NT2/D1 (cell line): ENCODE results near the gene TMEM217.

ENCODE experiments used
- DNase-seq: peaks from one replicate; pipeline ENCODE4 v3.0.0-alpha.2; 2011; ENCODE audit warnings: low read depth, low spot score
- H3K27me3 ChIP-seq: 2 replicates; pipeline ENCODE4 v1.6.0; 2011; ENCODE audit warnings: mild to moderate bottlenecking; ENCODE audit not compliant: insufficient read length, insufficient read depth
- H3K36me3 ChIP-seq: 2 replicates; pipeline ENCODE4 v1.6.1; 2011; ENCODE audit warnings: mild to moderate bottlenecking, low read length, mixed read lengths; ENCODE audit not compliant: insufficient read depth, insufficient read length
- H3K4me1 ChIP-seq: 2 replicates; pipeline ENCODE4 v1.5.1; 2011; ENCODE audit not compliant: insufficient read depth, insufficient read length
- H3K4me3 ChIP-seq: 2 replicates; pipeline ENCODE4 v1.5.1; 2011; ENCODE audit warnings: low read depth; ENCODE audit not compliant: insufficient read length
- H3K9ac ChIP-seq: 2 replicates; pipeline ENCODE4 v1.6.0; 2011; ENCODE audit warnings: low read depth; ENCODE audit not compliant: insufficient read length
- H3K9me3 ChIP-seq: 2 replicates; pipeline ENCODE4 v1.5.1; 2011; ENCODE audit warnings: mild to moderate bottlenecking, low read length; ENCODE audit not compliant: insufficient read depth
- SUZ12 ChIP-seq: IDR thresholded peaks from 2 replicates; pipeline ENCODE4 v1.6.1; 2011; ENCODE audit not compliant: insufficient read length, insufficient read depth; ENCODE audit errors: extremely low read depth
- YY1 ChIP-seq: IDR thresholded peaks from 2 replicates; pipeline ENCODE4 v1.6.1; 2011; ENCODE audit not compliant: insufficient read length, insufficient read depth
- ZNF274 ChIP-seq: IDR thresholded peaks from 2 replicates; pipeline ENCODE4 v1.6.1; 2011; ENCODE audit warnings: mild to moderate bottlenecking, low read depth, low read length

TMEM217 gene

DNA sequence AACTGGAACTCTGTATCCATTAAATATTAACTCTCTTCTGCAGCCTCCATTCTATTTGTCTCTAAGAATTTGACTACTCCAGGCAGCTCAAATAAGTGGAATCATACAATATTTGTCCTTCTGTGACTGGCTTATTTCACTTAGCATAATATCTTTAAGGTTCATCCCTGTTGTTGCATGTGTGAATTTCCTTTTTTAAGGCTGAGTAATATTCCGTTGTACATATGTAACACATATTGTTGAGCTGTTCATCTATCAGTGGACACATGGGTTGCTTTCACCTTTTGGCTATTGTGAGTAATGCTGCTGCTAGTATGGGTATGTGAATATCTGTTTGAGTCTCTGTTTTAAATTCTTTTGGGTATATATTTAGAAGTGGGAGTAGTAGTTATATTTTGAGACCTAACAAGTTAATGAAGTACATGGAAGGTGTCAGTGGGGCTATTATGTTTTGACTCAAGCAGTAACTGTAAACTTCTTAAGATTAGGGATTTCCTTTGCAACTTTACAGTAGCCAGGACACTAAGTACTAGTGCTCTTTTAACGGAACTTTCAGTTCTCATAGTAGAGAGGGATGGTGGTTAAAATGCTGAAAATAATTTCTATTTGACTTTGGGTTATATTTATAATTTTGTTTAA lies 29.7 kb upstream of the TMEM217 start:
- Histone ChIP-seq H3K9ac (no peak overlapping the region), H3K4me1 (no peaks in the 10 kb centered on the region), H3K9me3 (no peaks in the 10 kb centered on the region), H3K36me3 (peaks cover 54% of the 10 kb centered on the region), H3K27me3 (no peaks in the 10 kb centered on the region), H3K4me3 (no peak overlapping the region)
- TF ChIP-seq SUZ12 (no peak), YY1 (no peak), ZNF274 (no peak)
- DNase-seq = no peak

DNA sequence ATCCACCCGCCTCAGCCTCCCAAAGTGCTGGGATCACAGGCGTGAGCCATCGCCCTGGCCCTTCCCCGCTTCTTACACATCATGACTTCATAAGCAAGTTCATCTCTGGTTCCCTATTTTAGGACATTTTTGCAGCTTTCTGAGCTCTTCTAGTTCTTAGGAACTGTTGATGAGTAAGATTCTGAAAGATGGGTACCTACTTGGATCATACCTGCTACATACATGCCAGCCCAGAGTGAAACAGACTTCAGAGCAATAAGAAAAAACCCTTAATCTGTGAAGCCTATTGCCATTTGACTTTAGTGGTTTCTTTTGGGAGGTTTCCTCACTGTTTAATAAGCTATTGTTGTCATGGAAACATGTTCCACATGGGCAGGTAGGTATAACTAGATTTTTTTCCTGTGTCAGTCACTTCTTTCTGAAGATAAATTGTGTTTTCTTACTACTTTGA lies 27.9 kb upstream of the TMEM217 start:
- H3K4me1 ChIP-seq = no peaks in the 10 kb centered on the region
- DNase-seq = no peak
- H3K9me3 ChIP-seq = no peaks in the 10 kb centered on the region
- H3K4me3 ChIP-seq = no peak overlapping the region
- TF ChIP-seq SUZ12 (no peak), YY1 (no peak), ZNF274 (no peak)
- H3K36me3 ChIP-seq = peaks cover 47% of the 10 kb centered on the region
- no peak overlapping the region for H3K9ac ChIP-seq
- no peaks in the 10 kb centered on the region for H3K27me3 ChIP-seq

DNA sequence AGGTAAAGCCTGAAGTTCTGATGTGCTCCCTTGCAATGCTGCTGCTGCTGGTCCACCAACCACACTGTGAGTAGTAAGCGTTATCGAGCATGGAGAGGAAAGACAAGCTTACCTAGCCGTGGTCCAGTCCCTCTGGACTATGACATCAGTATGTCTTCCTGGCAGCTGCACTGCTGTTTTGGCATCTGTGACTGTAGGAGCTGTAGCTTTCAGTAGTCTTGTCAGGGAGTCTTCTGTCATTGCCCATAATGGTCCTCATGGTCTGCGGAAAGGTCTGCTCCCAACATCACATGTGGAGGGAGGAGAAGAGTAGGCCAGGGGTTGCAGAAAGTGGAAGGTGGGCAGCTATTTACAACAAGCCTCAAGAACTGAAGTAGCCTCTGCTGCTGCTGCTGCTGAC lies 26.8 kb upstream of the TMEM217 start:
- Histone ChIP-seq H3K4me1 (peaks cover 4% of the 10 kb centered on the region), H3K9me3 (no peaks in the 10 kb centered on the region), H3K27me3 (no peaks in the 10 kb centered on the region), H3K4me3 (no peak overlapping the region), H3K9ac (no peak overlapping the region), H3K36me3 (peaks cover 55% of the 10 kb centered on the region)
- TF ChIP-seq SUZ12 (no peak), YY1 (no peak), ZNF274 (no peak)
- no peak for DNase-seq

DNA sequence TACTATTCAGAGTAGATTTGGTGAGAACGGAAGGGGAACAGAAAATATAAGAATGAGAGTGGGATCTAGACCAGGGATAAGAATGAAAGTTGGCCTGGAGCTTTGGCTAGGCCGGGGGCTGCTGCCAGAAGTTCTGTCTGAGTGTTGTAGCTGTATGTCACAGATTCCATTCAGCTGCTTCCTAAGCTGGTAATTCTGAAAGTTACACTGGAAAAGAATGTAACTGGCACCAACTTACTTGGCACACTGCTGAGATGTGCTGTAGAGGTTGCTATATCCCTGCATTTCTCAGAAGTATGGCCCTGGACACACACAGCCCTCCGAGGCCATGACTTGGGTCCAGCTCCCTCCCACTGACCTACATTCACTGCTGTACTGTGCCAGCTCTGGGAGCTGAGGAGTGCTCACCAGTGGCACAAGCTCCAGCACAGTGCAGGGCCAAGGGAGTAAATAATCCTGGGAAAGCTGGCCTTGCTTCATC lies 25.8 kb upstream of the TMEM217 start:
- TF ChIP-seq SUZ12 (no peak), YY1 (no peak), ZNF274 (no peak)
- H3K4me1 ChIP-seq = peaks cover 4% of the 10 kb centered on the region
- no peak for DNase-seq
- H3K27me3 ChIP-seq = no peaks in the 10 kb centered on the region
- H3K36me3 ChIP-seq = peaks cover 65% of the 10 kb centered on the region
- no peaks in the 10 kb centered on the region for H3K9me3 ChIP-seq
- no peak overlapping the region for H3K4me3 ChIP-seq
- H3K9ac ChIP-seq = no peak overlapping the region

DNA sequence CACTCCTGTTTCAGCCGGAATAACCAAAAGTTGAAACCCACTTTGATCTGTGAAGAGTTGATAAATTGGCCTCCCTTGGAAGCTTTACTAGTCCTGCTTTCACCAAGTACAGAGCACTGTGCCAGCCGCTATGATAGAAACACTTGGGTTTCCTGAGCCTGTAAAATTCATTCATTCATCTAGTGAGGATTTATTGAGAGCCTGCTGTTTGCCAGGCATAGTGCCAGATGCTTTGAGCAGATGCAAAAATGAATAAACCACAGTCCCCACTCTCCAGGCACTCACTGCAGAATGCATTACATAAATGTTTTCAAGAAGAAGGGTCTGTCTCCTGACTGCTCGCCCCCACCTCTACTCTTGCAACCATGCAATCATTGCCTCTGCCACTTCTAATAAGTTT lies 25.3 kb upstream of the TMEM217 start:
- TF ChIP-seq SUZ12 = no peak
- no peak for TF ChIP-seq YY1
- TF ChIP-seq ZNF274 = no peak
- Histone ChIP-seq H3K27me3 (no peaks in the 10 kb centered on the region), H3K4me1 (peaks cover 4% of the 10 kb centered on the region), H3K9ac (no peak overlapping the region), H3K4me3 (no peak overlapping the region), H3K36me3 (peaks cover 65% of the 10 kb centered on the region), H3K9me3 (no peaks in the 10 kb centered on the region)
- no peak for DNase-seq

DNA sequence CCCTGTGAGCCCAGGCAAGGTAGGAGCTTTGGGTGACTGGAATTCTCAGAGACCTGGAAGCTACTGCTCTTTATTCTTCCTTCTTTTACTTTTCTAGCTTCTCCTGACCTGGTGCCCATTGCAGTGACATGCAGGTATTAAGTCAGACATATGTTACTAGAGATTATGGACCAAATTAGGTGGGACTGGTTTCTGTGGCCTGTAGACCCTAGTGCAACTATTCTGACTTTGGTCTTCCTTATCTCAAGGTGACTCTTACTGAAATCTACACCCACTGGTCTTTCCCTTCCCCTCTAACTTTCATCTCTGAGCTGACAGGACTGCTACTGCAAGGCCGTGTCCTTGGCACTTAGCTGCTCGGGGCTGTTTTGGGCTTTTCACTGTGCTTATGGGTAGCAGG lies 24.4 kb upstream of the TMEM217 start:
- H3K4me1 ChIP-seq = peaks cover 4% of the 10 kb centered on the region
- H3K4me3 ChIP-seq = no peak overlapping the region
- DNase-seq = no peak
- H3K9me3 ChIP-seq = no peaks in the 10 kb centered on the region
- peaks cover 63% of the 10 kb centered on the region for H3K36me3 ChIP-seq
- H3K9ac ChIP-seq = no peak overlapping the region
- no peaks in the 10 kb centered on the region for H3K27me3 ChIP-seq
- TF ChIP-seq SUZ12 = no peak
- TF ChIP-seq ZNF274 = no peak

DNA sequence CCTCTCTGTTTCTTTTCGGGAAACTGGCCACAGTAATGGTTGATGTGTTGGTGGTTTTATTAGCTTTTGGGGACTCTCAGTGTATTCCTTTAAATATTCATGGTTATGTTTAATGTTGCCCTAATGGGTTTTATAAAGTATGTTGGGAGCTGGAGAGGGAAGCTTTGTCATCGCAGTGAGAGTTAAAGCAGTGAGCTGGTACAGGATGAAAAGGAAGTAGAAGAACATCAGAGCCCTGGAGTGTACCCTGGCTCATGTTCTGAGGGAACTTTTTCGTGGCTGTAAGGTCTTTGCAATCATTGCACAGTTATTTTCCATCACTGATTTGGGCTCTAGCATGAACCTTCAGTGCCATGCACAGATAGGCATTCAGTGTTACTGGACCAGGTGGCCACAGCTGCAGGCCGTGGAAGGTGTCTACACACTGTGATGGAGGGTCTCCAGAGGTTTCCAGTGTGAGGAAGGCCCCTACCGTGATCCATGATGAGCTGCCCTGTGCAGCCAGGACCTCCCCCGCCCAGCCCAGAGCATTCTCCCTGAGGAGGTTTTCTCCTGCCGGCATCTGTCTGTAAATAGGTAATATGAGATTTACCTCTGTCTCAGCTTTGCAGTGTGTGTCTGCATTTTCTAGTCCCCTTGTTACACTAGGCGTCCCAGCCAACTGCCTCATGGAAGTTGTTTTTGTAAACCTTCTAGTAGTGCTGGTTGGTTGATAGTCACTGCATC lies 22.4 kb upstream of the TMEM217 start:
- DNase-seq = no peak
- no peak overlapping the region for H3K4me3 ChIP-seq
- peaks cover 4% of the 10 kb centered on the region for H3K4me1 ChIP-seq
- H3K27me3 ChIP-seq = no peaks in the 10 kb centered on the region
- no peaks in the 10 kb centered on the region for H3K9me3 ChIP-seq
- H3K9ac ChIP-seq = no peak overlapping the region
- TF ChIP-seq SUZ12 (no peak), YY1 (no peak), ZNF274 (no peak)
- H3K36me3 ChIP-seq = peaks cover 54% of the 10 kb centered on the region
